GM21526 (cell line): ENCODE data around the gene AKAP13.

Source experiments
- ATAC-seq: cut with Tn5 transposase; IDR thresholded peaks from one replicate; pipeline ENCODE4 v1.9.1; 2021; ENCODE audit warnings: moderate library complexity; ENCODE audit not compliant: unreplicated experiment, low FRiP score

Gene AKAP13

GRCh38 chr15:85404918-85405866, 24.8 kb downstream of the AKAP13 start:
- no peak for ATAC-seq

DNA sequence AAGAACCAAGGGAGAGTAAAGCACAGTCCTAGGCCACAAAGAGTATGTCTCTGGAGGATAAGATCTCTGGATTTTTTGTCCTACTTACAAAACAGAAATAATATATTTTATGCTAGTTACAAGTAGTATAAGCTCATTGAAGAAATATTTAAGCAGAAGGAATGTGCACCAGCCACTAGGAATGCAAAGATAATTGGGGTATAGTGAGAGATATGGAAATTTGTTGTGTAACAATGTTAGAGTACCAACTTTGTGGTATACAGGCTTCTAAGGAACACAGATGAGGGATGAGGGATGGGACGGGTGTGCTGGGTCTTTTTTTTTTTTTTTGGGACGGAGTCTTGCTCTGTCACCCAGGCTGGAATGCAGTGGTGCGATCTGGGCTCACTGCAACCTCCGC, 26.5 kb downstream of the AKAP13 start:
- no peak for ATAC-seq

GRCh38 chr15:85407421-85408269, 27.2 kb downstream of the AKAP13 start:
- ATAC-seq: no peak

- no peak for ATAC-seq
These were observed 27.9 kb downstream of the AKAP13 start for GRCh38 chr15:85408270-85408746.

DNA sequence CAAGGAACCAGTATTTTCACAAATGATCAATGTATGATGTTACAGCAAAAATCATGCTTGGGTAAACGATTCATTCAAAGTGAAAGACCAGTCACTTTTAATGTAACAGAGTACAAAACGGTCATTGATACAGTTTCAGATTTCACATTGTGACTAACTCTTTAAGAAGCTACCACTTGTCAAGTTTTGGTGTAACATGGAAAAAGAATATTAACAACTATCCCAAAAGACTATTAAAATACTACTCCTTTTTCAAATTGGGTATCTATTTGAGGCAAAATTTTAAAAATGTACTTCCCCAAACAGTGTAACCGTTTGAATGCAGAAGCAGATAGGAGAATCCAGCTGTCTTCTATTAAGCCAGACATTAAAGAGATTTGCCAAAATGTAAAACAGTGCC, 31.7 kb downstream of the AKAP13 start:
- ATAC-seq: no peak

DNA sequence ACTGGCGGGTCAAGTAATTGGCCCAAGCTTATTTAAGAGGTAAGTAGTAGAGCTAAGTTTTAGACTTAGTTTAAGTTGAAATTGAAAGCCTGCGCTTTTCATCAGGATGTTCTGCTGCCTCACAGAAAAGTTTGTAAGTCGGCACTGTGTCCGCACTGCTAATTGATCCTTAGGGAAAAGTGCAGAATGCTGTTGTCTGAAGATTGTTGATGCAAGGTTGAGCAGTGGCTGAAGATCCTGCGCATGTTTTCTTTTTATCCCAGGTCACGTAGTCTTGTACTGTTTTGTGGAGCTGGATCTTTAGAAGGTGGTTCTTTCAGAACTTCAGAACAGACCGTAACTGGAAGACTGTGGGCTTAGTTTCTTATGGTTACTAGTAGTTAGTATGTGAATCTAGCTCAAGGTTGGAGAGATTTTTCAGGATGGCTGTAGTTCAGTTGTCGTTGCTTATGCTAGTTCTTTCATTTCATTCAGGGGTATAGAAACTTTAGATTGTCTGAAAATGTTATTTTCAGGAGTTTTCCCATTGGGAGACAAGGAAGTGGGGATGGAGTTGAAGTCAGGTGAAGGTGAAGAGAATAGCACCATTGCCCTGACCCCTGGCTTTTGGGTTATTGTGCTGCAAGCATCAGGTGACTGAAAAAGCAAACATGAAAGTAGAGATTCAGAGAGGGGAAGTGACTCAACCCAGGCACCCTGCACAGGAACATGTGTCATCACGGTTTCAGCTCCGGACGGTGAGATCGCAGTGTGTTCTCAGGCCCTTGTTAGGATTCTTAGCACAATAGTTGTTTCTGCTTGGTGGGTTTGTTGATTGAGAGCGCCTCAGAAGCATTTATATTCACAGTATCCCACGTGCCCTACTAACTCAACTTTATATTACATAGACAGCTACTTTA, 32.8 kb downstream of the AKAP13 start:
- peak; percentile 96 for ATAC-seq

GRCh38 chr15:85414037-85414436, 33.6 kb downstream of the AKAP13 start:
- no peak for ATAC-seq

GRCh38 chr15:85414495-85414894, 34.1 kb downstream of the AKAP13 start:
- ATAC-seq: no peak

DNA sequence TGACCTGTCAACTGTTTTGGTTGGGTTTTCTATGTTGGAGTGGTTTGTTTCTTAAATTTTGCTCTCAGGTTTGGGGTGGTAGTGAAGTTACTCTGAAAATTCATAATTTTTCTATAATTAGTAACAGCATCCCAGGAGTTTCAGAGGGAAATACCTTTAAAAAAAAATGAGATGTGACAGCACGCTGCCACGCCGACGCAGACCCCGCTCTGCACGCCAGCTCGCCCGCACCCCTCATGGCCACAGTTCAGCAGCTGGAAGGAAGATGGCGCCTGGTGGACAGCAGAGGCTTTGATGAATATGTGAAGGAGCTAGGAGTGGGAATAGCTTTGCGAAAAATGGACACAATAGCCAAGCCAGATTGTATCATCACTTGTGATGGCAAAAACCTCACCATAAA, 34.6 kb downstream of the AKAP13 start:
- no peak for ATAC-seq

DNA sequence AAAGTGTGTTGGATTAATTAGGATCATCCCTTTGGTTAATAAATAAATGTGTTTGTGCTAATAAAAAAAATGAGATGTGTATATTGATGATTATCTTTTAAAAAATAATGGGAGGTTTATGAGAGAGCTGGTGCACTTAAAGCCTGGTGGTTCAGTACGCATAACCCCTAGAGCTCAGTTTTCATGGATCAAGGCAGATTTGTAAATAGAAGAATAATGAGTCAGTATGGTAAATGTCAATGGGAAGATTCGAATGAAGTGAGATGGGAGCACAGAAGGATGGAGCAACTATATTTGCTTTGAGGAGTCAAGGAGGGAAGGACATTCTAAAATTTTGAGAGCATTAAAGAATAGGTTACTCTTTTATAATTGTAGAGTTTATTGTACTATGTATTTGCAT, 35.4 kb downstream of the AKAP13 start:
- ATAC-seq: no peak

GRCh38 chr15:85417276-85417675, 36.9 kb downstream of the AKAP13 start:
- ATAC-seq: no peak

DNA sequence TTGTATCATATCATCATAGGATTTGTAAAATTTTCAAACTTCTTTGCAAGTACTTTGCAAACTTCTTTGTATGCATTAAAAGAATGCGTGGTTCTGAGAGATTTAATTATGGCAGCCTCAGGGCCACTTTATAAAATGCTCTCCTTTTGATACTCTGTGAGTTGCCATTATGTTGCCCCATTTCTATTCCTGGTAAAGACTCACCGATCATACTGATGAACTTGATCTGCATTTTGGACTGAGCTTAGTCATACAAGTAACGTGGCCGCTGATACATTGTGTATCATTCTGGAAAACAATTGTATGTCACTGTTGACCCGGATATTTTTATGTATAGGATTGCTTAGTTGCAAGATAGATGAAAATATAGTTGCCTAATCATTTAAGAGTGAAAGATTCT, 38.8 kb downstream of the AKAP13 start:
- ATAC-seq: no peak

- ATAC-seq: no peak
These were observed 40.9 kb downstream of the AKAP13 start for GRCh38 chr15:85421116-85421925.

DNA sequence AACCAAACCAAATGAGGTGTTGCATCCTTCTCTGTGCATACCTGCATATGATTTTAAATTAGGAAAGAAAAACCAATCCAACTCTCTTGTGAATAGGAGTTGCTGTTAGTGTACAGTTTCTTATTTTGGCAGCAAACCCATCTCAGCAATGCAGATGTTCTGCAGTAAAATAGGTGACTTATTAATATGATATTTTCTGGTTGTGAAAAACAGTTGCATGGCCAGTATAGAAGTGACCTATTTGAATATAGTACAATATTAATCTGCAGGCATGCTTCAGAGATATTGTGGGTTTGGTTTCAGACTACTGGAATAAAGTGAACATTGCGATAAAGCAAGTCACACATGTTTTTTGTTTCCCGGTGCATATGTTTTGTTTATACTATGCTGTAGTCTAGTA, 42.2 kb downstream of the AKAP13 start:
- ATAC-seq: no peak

GRCh38 chr15:85423256-85423655, 42.9 kb downstream of the AKAP13 start:
- ATAC-seq: no peak

- ATAC-seq: no peak
These were observed 43.8 kb downstream of the AKAP13 start for GRCh38 chr15:85424154-85424553.

GRCh38 chr15:85426481-85426880, 46.1 kb downstream of the AKAP13 start:
- ATAC-seq: no peak

DNA sequence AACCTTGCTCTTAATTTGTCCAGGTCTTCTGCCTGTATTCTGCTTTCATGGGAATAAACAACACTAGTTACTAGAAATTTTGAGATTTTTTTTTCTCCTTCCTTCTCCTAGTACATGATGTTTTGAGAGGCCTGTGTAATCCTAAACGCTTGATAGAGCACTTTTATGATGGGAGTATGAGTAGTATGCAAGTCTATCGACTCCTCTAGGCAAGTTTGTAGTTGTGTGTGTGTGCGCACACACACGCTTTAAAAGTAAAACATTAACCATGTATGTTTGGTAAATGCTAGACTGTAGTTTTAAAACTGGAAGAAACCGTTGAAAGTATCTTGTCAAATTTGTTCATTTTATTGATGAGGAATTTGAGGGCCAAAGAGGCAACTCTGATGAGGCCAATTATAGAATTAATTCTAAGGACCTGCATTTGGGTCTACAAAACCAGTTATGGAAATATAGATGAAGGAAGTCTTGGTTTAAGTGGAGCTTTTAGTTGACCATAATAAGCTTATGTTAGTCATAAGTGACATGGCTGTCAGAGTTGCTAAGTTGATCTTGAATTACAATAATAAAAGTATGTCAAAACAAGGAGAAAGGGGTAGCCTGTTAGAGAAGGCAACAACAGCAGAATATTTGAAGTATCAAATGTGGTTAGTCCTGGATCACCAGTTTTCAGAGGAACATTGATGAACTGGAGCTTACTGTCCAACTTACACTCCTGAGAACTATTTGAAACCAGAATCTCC, 47.1 kb downstream of the AKAP13 start:
- no peak for ATAC-seq

DNA sequence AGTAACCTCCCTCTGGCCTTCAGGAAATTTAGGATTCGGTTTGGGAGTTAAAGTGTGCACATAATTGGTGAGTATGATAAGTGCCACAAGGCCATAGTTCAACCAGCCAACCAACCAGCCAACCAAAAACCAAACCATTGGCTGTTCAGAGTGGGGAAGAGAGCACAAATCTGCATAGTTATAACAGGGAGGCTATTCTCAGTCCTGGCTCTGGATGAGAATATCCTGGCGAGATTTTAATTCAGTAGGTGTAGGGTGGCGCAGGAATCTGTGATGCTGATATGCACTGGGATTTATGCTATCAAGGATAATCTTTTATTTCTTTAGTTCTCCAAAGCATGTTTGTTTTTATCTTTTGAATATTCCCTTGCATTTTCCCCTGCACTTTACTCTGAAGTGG, 49.1 kb downstream of the AKAP13 start:
- ATAC-seq: no peak
